ENCODE measurements around the gene CYP8B1. TPM values are rescaled to one million over a fixed set of nuclear protein-coding genes. Genes with fewer than 3 reads are reported as not detected.

The CYP8B1 gene
- total RNA-seq, 2 donors from 2014 or later: not detected

- H3K4me1 ChIP-seq (ENCODE audit: control insufficient read depth in 1 of 2, low read depth in 2 of 2): peaks cover 18 to 29% of the 10 kb centered on the region in 2 donors
- H3K9me3 ChIP-seq: no peaks in the 10 kb centered on the region
- peak overlapping the region; percentile 63 to 73 for H3K27ac ChIP-seq
- H3K4me3 ChIP-seq: peak overlapping the region; percentile 22
- DNase-seq (ENCODE audit: low spot score) (no peak), ATAC-seq (ENCODE audit: insufficient number of reproducible peaks, low FRiP score, low read depth) (no peak)
- H3K36me3 ChIP-seq: no peaks in the 10 kb centered on the region
- no peaks in the 10 kb centered on the region for H3K27me3 ChIP-seq (replicated peaks; ENCODE audit: insufficient read depth)
- TF ChIP-seq CTCF (IDR thresholded peaks at IDR 0.05): no peak
These were observed 23.2 kb downstream of the CYP8B1 start for GRCh38 chr3:42852441-42852840.

GRCh38 chr3:42851228-42851834 is 24.3 kb downstream of the CYP8B1 start:
- no peaks in the 10 kb centered on the region for H3K36me3 ChIP-seq
- H3K4me1 ChIP-seq (ENCODE audit: control insufficient read depth in 1 of 2, low read depth in 2 of 2): peaks cover 26 to 40% of the 10 kb centered on the region in 2 donors
- ATAC-seq (ENCODE audit: insufficient number of reproducible peaks, low FRiP score, low read depth) (no peak), DNase-seq (ENCODE audit: low spot score) (no peak)
- no peaks in the 10 kb centered on the region for H3K9me3 ChIP-seq
- H3K4me3 ChIP-seq: no peak overlapping the region
- TF ChIP-seq CTCF (IDR thresholded peaks at IDR 0.05): no peak
- peak overlapping the region; percentile 63 to 73 for H3K27ac ChIP-seq
- no peaks in the 10 kb centered on the region for H3K27me3 ChIP-seq (replicated peaks; ENCODE audit: insufficient read depth)

GRCh38 chr3:42850263-42850662 is 25.4 kb downstream of the CYP8B1 start:
- Histone ChIP-seq H3K27me3 (replicated peaks; ENCODE audit: insufficient read depth) (no peaks in the 10 kb centered on the region), H3K27ac (peak overlapping the region; percentile 63 to 73)

GRCh38 chr3:42849017-42849416 is 26.7 kb downstream of the CYP8B1 start:
- TF ChIP-seq CTCF (IDR thresholded peaks at IDR 0.05): no peak
- Histone ChIP-seq H3K4me1 (ENCODE audit: control insufficient read depth in 1 of 2, low read depth in 2 of 2) (peaks cover 35 to 63% of the 10 kb centered on the region in 2 donors), H3K9me3 (no peaks in the 10 kb centered on the region), H3K4me3 (no peak overlapping the region), H3K36me3 (no peaks in the 10 kb centered on the region), H3K27ac (no peak overlapping the region), H3K27me3 (replicated peaks; ENCODE audit: insufficient read depth) (no peaks in the 10 kb centered on the region)
- no peak for ATAC-seq (ENCODE audit: insufficient number of reproducible peaks, low FRiP score, low read depth)
- no peak for DNase-seq (ENCODE audit: low spot score)

More at GRCh38 chr3:42850263-42850662, 25.4 kb downstream of the CYP8B1 start:
- Histone ChIP-seq H3K4me1 (ENCODE audit: control insufficient read depth in 1 of 2, low read depth in 2 of 2) (peaks cover 35 to 51% of the 10 kb centered on the region in 2 donors), H3K4me3 (no peak overlapping the region), H3K9me3 (no peaks in the 10 kb centered on the region), H3K36me3 (no peaks in the 10 kb centered on the region)
- DNase-seq (ENCODE audit: low spot score): no peak
- no peak for TF ChIP-seq CTCF (IDR thresholded peaks at IDR 0.05)
- ATAC-seq (ENCODE audit: insufficient number of reproducible peaks, low FRiP score, low read depth): no peak

GRCh38 chr3:42847731-42848130 is 27.9 kb downstream of the CYP8B1 start:
- ATAC-seq (ENCODE audit: insufficient number of reproducible peaks, low FRiP score, low read depth) (no peak), DNase-seq (ENCODE audit: low spot score) (no peak)
- Histone ChIP-seq H3K4me1 (ENCODE audit: control insufficient read depth in 1 of 2, low read depth in 2 of 2) (peaks cover 39 to 66% of the 10 kb centered on the region in 2 donors), H3K36me3 (no peaks in the 10 kb centered on the region), H3K9me3 (no peaks in the 10 kb centered on the region), H3K27me3 (replicated peaks; ENCODE audit: insufficient read depth) (no peaks in the 10 kb centered on the region), H3K27ac (peak overlapping the region in 1 of 2 donors; percentile 79), H3K4me3 (no peak overlapping the region)
- no peak for TF ChIP-seq CTCF (IDR thresholded peaks at IDR 0.05)
